ENCODE data around the gene UMPS. TPM values are rescaled to one million over a fixed set of nuclear protein-coding genes. Genes with fewer than 3 reads are reported as not detected.

Gene UMPS
- total and polyA plus RNA-seq, 9 of the 15 experiments (the other 6 are each of a cell fraction or from before 2014, with no cell fraction given), result 28.9 to 91.0 (median 45.9) TPM

DNA sequence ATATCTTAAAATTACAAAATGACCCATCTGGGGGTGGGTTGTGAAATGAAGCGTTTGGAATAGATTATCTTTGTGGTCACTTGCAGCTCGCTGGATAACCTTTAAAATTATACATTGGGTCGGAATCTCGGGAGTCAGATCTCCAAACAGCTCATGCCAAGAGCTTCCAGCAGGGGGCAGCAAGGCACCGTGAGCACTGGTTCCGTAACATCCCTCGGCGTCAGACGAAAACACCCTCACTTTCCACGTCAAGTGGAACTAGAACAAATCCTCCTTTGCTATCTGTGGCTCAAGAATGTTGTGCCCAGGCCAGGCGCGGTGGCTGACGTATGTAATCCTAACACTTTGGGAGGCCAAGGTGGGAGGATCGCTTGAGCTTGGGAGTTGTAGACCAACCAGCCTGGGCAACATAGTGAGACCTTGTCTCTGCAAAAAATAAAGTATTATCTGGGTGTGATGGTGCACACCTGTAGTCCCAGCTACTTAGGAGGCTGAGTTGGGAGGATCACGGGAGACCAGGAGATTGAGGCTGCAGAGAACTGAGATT, 31.1 kb downstream of the UMPS start (continued):
- TF ChIP-seq, protein P1, sequence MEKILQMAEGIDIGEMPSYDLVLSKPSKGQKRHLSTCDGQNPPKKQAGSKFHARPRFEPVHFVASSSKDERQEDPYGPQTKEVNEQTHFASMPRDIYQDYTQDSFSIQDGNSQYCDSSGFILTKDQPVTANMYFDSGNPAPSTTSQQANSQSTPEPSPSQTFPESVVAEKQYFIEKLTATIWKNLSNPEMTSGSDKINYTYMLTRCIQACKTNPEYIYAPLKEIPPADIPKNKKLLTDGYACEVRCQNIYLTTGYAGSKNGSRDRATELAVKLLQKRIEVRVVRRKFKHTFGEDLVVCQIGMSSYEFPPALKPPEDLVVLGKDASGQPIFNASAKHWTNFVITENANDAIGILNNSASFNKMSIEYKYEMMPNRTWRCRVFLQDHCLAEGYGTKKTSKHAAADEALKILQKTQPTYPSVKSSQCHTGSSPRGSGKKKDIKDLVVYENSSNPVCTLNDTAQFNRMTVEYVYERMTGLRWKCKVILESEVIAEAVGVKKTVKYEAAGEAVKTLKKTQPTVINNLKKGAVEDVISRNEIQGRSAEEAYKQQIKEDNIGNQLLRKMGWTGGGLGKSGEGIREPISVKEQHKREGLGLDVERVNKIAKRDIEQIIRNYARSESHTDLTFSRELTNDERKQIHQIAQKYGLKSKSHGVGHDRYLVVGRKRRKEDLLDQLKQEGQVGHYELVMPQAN (IDR thresholded peaks at IDR 0.05; ENCODE audit: borderline replicate concordance), result no peak
- TF ChIP-seq SOX6 (IDR thresholded peaks at IDR 0.05) (no peak), U2AF1 (optimal IDR thresholded peaks at IDR 0.05; ENCODE audit: low read depth, low read length) (no peak), ZNF3 (CRISPR knock-in tag; IDR thresholded peaks at IDR 0.05) (no peak), CBX8 (IDR thresholded peaks at IDR 0.05; ENCODE audit: borderline replicate concordance, extremely low read depth, low read depth, low read length, poor library complexity, severe bottlenecking) (no peak), ILF3 (IDR thresholded peaks at IDR 0.05; ENCODE audit: borderline replicate concordance) (no peak), PHF20 (IDR thresholded peaks at IDR 0.05; ENCODE audit: partially characterized antibody) (no peak), SMAD3 (CRISPR knock-in tag; conservative IDR thresholded peaks at IDR 0.05) (no peak), IFI16 (CRISPR knock-in tag; IDR thresholded peaks at IDR 0.05) (no peak), ZNF217 (CRISPR knock-in tag; IDR thresholded peaks at IDR 0.05) (no peak), SAFB2 (IDR thresholded peaks at IDR 0.05; ENCODE audit: borderline replicate concordance, low read depth, low read length, severe bottlenecking) (no peak), JUND (IDR thresholded peaks at IDR 0.05; ENCODE audit: borderline replicate concordance, low read depth, low read length) (0 out of 2 replicates have a peak, but pooled peaks have one; percentile 5), JUND (tag; IDR thresholded peaks at IDR 0.05; ENCODE audit: borderline replicate concordance, low read depth, low read length) (no peak), SMC3 (conservative IDR thresholded peaks at IDR 0.05; ENCODE audit: insufficient read depth, low read depth, low read length) (peak; percentile 85), SMARCC2 (IDR thresholded peaks at IDR 0.05; ENCODE audit: low read depth) (no peak), ZNF436 (CRISPR knock-in tag; IDR thresholded peaks at IDR 0.05) (no peak), MTA1 (IDR thresholded peaks at IDR 0.05; ENCODE audit: borderline replicate concordance) (no peak), ZNF785 (CRISPR knock-in tag; IDR thresholded peaks at IDR 0.05) (no peak)
- TF ChIP-seq, protein P2, sequence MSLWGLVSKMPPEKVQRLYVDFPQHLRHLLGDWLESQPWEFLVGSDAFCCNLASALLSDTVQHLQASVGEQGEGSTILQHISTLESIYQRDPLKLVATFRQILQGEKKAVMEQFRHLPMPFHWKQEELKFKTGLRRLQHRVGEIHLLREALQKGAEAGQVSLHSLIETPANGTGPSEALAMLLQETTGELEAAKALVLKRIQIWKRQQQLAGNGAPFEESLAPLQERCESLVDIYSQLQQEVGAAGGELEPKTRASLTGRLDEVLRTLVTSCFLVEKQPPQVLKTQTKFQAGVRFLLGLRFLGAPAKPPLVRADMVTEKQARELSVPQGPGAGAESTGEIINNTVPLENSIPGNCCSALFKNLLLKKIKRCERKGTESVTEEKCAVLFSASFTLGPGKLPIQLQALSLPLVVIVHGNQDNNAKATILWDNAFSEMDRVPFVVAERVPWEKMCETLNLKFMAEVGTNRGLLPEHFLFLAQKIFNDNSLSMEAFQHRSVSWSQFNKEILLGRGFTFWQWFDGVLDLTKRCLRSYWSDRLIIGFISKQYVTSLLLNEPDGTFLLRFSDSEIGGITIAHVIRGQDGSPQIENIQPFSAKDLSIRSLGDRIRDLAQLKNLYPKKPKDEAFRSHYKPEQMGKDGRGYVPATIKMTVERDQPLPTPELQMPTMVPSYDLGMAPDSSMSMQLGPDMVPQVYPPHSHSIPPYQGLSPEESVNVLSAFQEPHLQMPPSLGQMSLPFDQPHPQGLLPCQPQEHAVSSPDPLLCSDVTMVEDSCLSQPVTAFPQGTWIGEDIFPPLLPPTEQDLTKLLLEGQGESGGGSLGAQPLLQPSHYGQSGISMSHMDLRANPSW (CRISPR knock-in tag; IDR thresholded peaks at IDR 0.05), result no peak
- TF ChIP-seq, protein P3, sequence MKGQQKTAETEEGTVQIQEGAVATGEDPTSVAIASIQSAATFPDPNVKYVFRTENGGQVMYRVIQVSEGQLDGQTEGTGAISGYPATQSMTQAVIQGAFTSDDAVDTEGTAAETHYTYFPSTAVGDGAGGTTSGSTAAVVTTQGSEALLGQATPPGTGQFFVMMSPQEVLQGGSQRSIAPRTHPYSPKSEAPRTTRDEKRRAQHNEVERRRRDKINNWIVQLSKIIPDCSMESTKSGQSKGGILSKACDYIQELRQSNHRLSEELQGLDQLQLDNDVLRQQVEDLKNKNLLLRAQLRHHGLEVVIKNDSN (CRISPR knock-in tag; IDR thresholded peaks at IDR 0.05), result no peak
- TF ChIP-seq, protein P4, sequence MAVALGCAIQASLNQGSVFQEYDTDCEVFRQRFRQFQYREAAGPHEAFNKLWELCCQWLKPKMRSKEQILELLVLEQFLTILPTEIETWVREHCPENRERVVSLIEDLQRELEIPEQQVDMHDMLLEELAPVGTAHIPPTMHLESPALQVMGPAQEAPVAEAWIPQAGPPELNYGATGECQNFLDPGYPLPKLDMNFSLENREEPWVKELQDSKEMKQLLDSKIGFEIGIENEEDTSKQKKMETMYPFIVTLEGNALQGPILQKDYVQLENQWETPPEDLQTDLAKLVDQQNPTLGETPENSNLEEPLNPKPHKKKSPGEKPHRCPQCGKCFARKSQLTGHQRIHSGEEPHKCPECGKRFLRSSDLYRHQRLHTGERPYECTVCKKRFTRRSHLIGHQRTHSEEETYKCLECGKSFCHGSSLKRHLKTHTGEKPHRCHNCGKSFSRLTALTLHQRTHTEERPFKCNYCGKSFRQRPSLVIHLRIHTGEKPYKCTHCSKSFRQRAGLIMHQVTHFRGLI (CRISPR knock-in tag; IDR thresholded peaks at IDR 0.05), result no peak
